HL-60/S4 treated with phorbol 12-myristate 13-acetate at 8.2 ng/mL for 4 days and 3 days (cell line): ENCODE measurements around the gene RAB2B.
"Not testable (repeated sequence)": the region's sequence is repeated elsewhere in the genome, so short reads cannot be mapped to it uniquely, and the experiment has no call there.

ENCODE experiments used
- in situ Hi-C: fragments of 300-500 bp; cut with MboI; formaldehyde crosslinking; loops from 2 replicates; pipeline ENCODE4 v1.15.0; 2022; ENCODE audit warnings: low sequenced_read_pairs

Gene RAB2B

GRCh38 chr14:21494902-21495762 lies 18.4 kb upstream of the RAB2B start:
- in situ Hi-C loops: no loop called here

GRCh38 chr14:21486640-21487087 lies 9.9 kb upstream of the RAB2B start:
- in situ Hi-C loops: no loop called here

GRCh38 chr14:21476523-21476924 lies 235 bp downstream of the RAB2B start:
- in situ Hi-C loops: no loop called here

GRCh38 chr14:21475767-21476522 lies 814 bp downstream of the RAB2B start:
- in situ Hi-C loops: no loop called here

- in situ Hi-C loops: no loop called here
These were observed 9.1 kb downstream of the RAB2B start for GRCh38 chr14:21467616-21468015.

- in situ Hi-C loops: no loop called here
These were observed 20.7 kb downstream of the RAB2B start, which contains the start of gene CHD8 for GRCh38 chr14:21455912-21456667. CHD8 (minus strand) TSS chr14:21456123; CDS start chr14:21431643, 24,480 bp downstream.

- in situ Hi-C loops: no loop called here
These were observed 21.2 kb downstream of the RAB2B start for GRCh38 chr14:21455592-21455911.

GRCh38 chr14:21454843-21455544 lies 21.8 kb downstream of the RAB2B start:
- in situ Hi-C loops: no loop called here

GRCh38 chr14:21449899-21450216 lies 26.9 kb downstream of the RAB2B start:
- in situ Hi-C loops: no loop called here

- in situ Hi-C loops: not testable (repeated sequence)
These were observed 34.1 kb downstream of the RAB2B start for GRCh38 chr14:21442657-21443056.

- in situ Hi-C loops: no loop called here
These were observed 35.9 kb downstream of the RAB2B start for GRCh38 chr14:21440859-21441258.

- in situ Hi-C loops: no loop called here
These were observed 39.5 kb downstream of the RAB2B start for GRCh38 chr14:21437063-21437901.

GRCh38 chr14:21436567-21437062 lies 40.1 kb downstream of the RAB2B start:
- in situ Hi-C loops: no loop called here

- in situ Hi-C loops: no loop called here
These were observed 45.6 kb downstream of the RAB2B start for GRCh38 chr14:21431126-21431525.

GRCh38 chr14:21428930-21429329 lies 47.8 kb downstream of the RAB2B start:
- in situ Hi-C loops: no loop called here

- in situ Hi-C loops: no loop called here
These were observed 50.1 kb downstream of the RAB2B start for GRCh38 chr14:21426692-21427091.

GRCh38 chr14:21419528-21419927 lies 57.2 kb downstream of the RAB2B start:
- in situ Hi-C loops: loop anchor here (25.0 kb wide), 1 partner anchor 1032 kb away; no protein-coding TSS in a partner anchor

GRCh38 chr14:21415329-21415728 lies 61.4 kb downstream of the RAB2B start:
- in situ Hi-C loops: loop anchor here (25.0 kb wide), 1 partner anchor 1028 kb away; no protein-coding TSS in a partner anchor

GRCh38 chr14:21414137-21414631 lies 62.6 kb downstream of the RAB2B start:
- in situ Hi-C loops: loop anchor here (25.0 kb wide), 1 partner anchor 1027 kb away; no protein-coding TSS in a partner anchor
